Keratinocyte (primary cell): Measurements from ENCODE around the gene RALY. TPM values are rescaled to one million over a fixed set of nuclear protein-coding genes. Genes with fewer than 3 reads are reported as not detected.

Experiments
- DNase-seq: peaks from one replicate; pipeline ENCODE4 v3.0.0-alpha.2; 2011; ENCODE audit warnings: low read depth, missing footprints, low spot score
- FAIRE-seq: peaks from 2 replicates; lab custom pipeline; 2011; peaks lifted over from hg19 to GRCh38; lab: Jason Lieb, UNC
- H2AFZ ChIP-seq: 2 replicates; pipeline ENCODE4 v1.6.0; 2012; ENCODE audit warnings: low read length, control low read depth, inconsistent platforms; ENCODE audit not compliant: control insufficient read depth
- H3K27ac ChIP-seq: 2 replicates; pipeline ENCODE4 v1.5.1; 2011; ENCODE audit warnings: low read length; ENCODE audit not compliant: control insufficient read depth, insufficient read depth
- H3K27me3 ChIP-seq: 3 replicates; pipeline ENCODE4 v1.6.0; 2011; ENCODE audit warnings: low read length; ENCODE audit not compliant: control insufficient read depth, insufficient read depth; ENCODE audit errors: extremely low read depth
- H3K36me3 ChIP-seq, 2 experiments: 2 replicates in 1 of 2; 3 replicates in 1 of 2; pipeline ENCODE4 v1.5.1; 2011; ENCODE audit warnings: low read length in 2 of 2, mild to moderate bottlenecking in 1 of 2; ENCODE audit not compliant: control insufficient read depth in 2 of 2, insufficient read depth in 2 of 2; ENCODE audit errors: extremely low read depth in 1 of 2
- H3K4me1 ChIP-seq: 3 replicates; pipeline ENCODE4 v1.5.1; 2011; ENCODE audit warnings: low read length; ENCODE audit not compliant: control insufficient read depth, insufficient read depth; ENCODE audit errors: extremely low read depth
- H3K4me2 ChIP-seq: 3 replicates; pipeline ENCODE4 v1.6.0; 2011; ENCODE audit warnings: low read depth, low read length; ENCODE audit not compliant: control insufficient read depth, insufficient read depth; ENCODE audit errors: extremely low read depth
- H3K4me3 ChIP-seq, 3 experiments: fragments of 200-600 bp in 1 of 3; sonication (generic) in 1 of 3; 2 replicates in 2 of 3; 3 replicates in 1 of 3; pipeline ENCODE4 v1.5.1; 2011 to 2016; ENCODE audit warnings: low read length in 3 of 3, mild to moderate bottlenecking in 3 of 3, control low read depth in 2 of 3, inconsistent platforms in 1 of 3, low read depth in 1 of 3, mixed read lengths in 1 of 3, mixed run types in 1 of 3, moderate library complexity in 1 of 3; ENCODE audit not compliant: control insufficient read depth in 2 of 3, insufficient read depth in 2 of 3; ENCODE audit errors: extremely low read depth in 1 of 3
- H3K79me2 ChIP-seq: 2 replicates; pipeline ENCODE4 v1.6.0; 2012; ENCODE audit warnings: low read length; ENCODE audit not compliant: control insufficient read depth, insufficient read depth
- H3K9ac ChIP-seq: 3 replicates; pipeline ENCODE4 v1.6.0; 2011; ENCODE audit warnings: low read length; ENCODE audit not compliant: control insufficient read depth, insufficient read depth; ENCODE audit errors: extremely low read depth
- H3K9me1 ChIP-seq: 3 replicates; pipeline ENCODE4 v1.6.0; 2011; ENCODE audit warnings: low read length; ENCODE audit not compliant: control insufficient read depth, insufficient read depth; ENCODE audit errors: extremely low read depth
- H3K9me3 ChIP-seq: 2 replicates; pipeline ENCODE4 v1.5.1; 2012; ENCODE audit warnings: low read depth, low read length; ENCODE audit not compliant: control insufficient read depth
- H4K20me1 ChIP-seq: 3 replicates; pipeline ENCODE4 v1.6.0; 2011; ENCODE audit warnings: low read length; ENCODE audit not compliant: control insufficient read depth, insufficient read depth; ENCODE audit errors: extremely low read depth
- CTCF ChIP-seq, 3 experiments: IDR thresholded peaks in 1 of 3; conservative IDR thresholded peaks in 1 of 3; optimal IDR thresholded peaks in 1 of 3; 2 replicates in 2 of 3; 3 replicates in 1 of 3; pipeline versions ENCODE3 to v1.5.1; 2011; ENCODE audit warnings: low read length in 3 of 3, mild to moderate bottlenecking in 3 of 3, moderate library complexity in 2 of 3, control low read depth in 1 of 3, inconsistent platforms in 1 of 3; ENCODE audit not compliant: insufficient read depth in 2 of 3; ENCODE audit errors: extremely low read depth in 1 of 3
- EZH2 ChIP-seq: IDR thresholded peaks from one replicate; pipeline ENCODE4 v1.6.1; 2012; ENCODE audit warnings: inconsistent platforms, mild to moderate bottlenecking, low read length, moderate library complexity
- dilution Hi-C: fragments of 300-500 bp; cut with MboI; formaldehyde crosslinking; loops from one replicate; pipeline ENCODE4 v1.7.0; 2020; ENCODE audit warnings: low sequenced_read_pairs; ENCODE audit not compliant: extremely low pct_ligation_motif_present
- polyA plus RNA-seq, 5 experiments: library from polyadenylated mRNA; depleted of rRNA in 3 of 5; stranded (reverse) in 3 of 5; stranded (forward) in 1 of 5; unstranded in 1 of 5; fragments of >200 nt; gene quantifications; 1 replicate in 1 of 5; 2 replicates in 3 of 5; 3 replicates in 1 of 5; pipeline versions ENCODE4 v1.2.1 to v1.2.3, GENCODE V29; 2011 to 2012; ENCODE audit warnings: missing spikeins in 2 of 5, low read depth in 1 of 5, low replicate concordance in 1 of 5

RALY gene
- polyA plus RNA-seq, 1 donor (not counting 4 experiments of a cell fraction or from before 2014, with no cell fraction given): 118 TPM

GRCh38 chr20:34099675-34100074 lies 106.0 kb downstream of the RALY start:
- TF ChIP-seq CTCF (optimal IDR thresholded peaks at IDR 0.05 in 1 of 3, IDR thresholded peaks at IDR 0.05 in 1 of 3, conservative IDR thresholded peaks at IDR 0.05 in 1 of 3; ENCODE audit: extremely low read depth in 1 of 3, insufficient read depth in 2 of 3, low read length in 3 of 3): no peak
- TF ChIP-seq EZH2: no peak
- H3K79me2 ChIP-seq: peaks cover 63% of the 10 kb centered on the region
- H3K9me1 ChIP-seq: no peaks in the 10 kb centered on the region
- peaks cover 31% of the 10 kb centered on the region for H4K20me1 ChIP-seq
- dilution Hi-C loops: no loop called here
- no peak overlapping the region for H3K4me2 ChIP-seq
- no peaks in the 10 kb centered on the region for H3K9me3 ChIP-seq
- FAIRE-seq: no peak
- H3K27ac ChIP-seq: no peak overlapping the region
- H3K36me3 ChIP-seq: peaks cover 40 to 68% of the 10 kb centered on the region in 2 experiments
- DNase-seq: no peak
- H2AFZ ChIP-seq: no peak overlapping the region
- no peak overlapping the region for H3K4me3 ChIP-seq
- no peaks in the 10 kb centered on the region for H3K27me3 ChIP-seq
- no peak overlapping the region for H3K9ac ChIP-seq
- H3K4me1 ChIP-seq: no peaks in the 10 kb centered on the region

GRCh38 chr20:34100576-34100975 lies 106.9 kb downstream of the RALY start:
- H4K20me1 ChIP-seq: peaks cover 37% of the 10 kb centered on the region
- TF ChIP-seq EZH2: no peak
- no peak for TF ChIP-seq CTCF (optimal IDR thresholded peaks at IDR 0.05 in 1 of 3, IDR thresholded peaks at IDR 0.05 in 1 of 3, conservative IDR thresholded peaks at IDR 0.05 in 1 of 3; ENCODE audit: extremely low read depth in 1 of 3, insufficient read depth in 2 of 3, low read length in 3 of 3)
- no peak for FAIRE-seq
- H3K9me1 ChIP-seq: peaks cover 3% of the 10 kb centered on the region
- no peaks in the 10 kb centered on the region for H3K9me3 ChIP-seq
- dilution Hi-C loops: no loop called here
- H3K27ac ChIP-seq: no peak overlapping the region
- H3K4me2 ChIP-seq: no peak overlapping the region
- H3K4me1 ChIP-seq: no peaks in the 10 kb centered on the region
- no peak for DNase-seq
- no peak overlapping the region for H3K4me3 ChIP-seq
- no peak overlapping the region for H3K9ac ChIP-seq
- H3K36me3 ChIP-seq: peaks cover 43 to 75% of the 10 kb centered on the region in 2 experiments
- no peak overlapping the region for H2AFZ ChIP-seq
- no peaks in the 10 kb centered on the region for H3K27me3 ChIP-seq
- peaks cover 72% of the 10 kb centered on the region for H3K79me2 ChIP-seq
